Nephron (organoid): ENCODE data around the gene CSMD2.

ENCODE experiments used
- H3K27ac Mint-ChIP-seq, 3 experiments: 2 replicates each; pipeline ENCODE4 v1.8.0; 2020; ENCODE audit warnings: mixed read lengths in 3 of 3, mild to moderate bottlenecking in 2 of 3, moderate library complexity in 1 of 3
- H3K27me3 Mint-ChIP-seq: 2 replicates; pipeline ENCODE4 v1.8.0; 2021; ENCODE audit warnings: low read depth, mild to moderate bottlenecking, moderate library complexity, mixed read lengths
- H3K36me3 Mint-ChIP-seq: 2 replicates; pipeline ENCODE4 v1.8.0; 2020; ENCODE audit warnings: low read depth, mixed read lengths
- H3K4me1 Mint-ChIP-seq: 2 replicates; pipeline ENCODE4 v1.8.0; 2020; ENCODE audit warnings: mixed read lengths
- H3K4me3 Mint-ChIP-seq, 3 experiments: 2 replicates each; pipeline ENCODE4 v1.8.0; 2020; ENCODE audit warnings: mild to moderate bottlenecking in 3 of 3, mixed read lengths in 3 of 3, moderate library complexity in 2 of 3
- H3K9me3 Mint-ChIP-seq: 2 replicates; pipeline ENCODE4 v1.8.0; 2020; ENCODE audit warnings: mixed read lengths
- CTCF ChIP-seq, 3 experiments: fragments of 200-600 bp; sonication (generic); IDR thresholded peaks; one replicate each; pipeline ENCODE4 v1.5.0; 2021; ENCODE audit warnings: antibody characterized with exemption in 3 of 3; ENCODE audit not compliant: unreplicated experiment in 3 of 3

CSMD2 gene

GRCh38 chr1:33921281-33921680, 243.7 kb downstream of the CSMD2 start:
- H3K9me3 Mint-ChIP-seq: peaks cover 10% of the 10 kb centered on the region
- H3K27ac Mint-ChIP-seq: no peak overlapping the region
- H3K27me3 Mint-ChIP-seq: peaks cover 7% of the 10 kb centered on the region
- no peaks in the 10 kb centered on the region for H3K36me3 Mint-ChIP-seq
- no peaks in the 10 kb centered on the region for H3K4me1 Mint-ChIP-seq
- H3K4me3 Mint-ChIP-seq: no peak overlapping the region
- no peak for TF ChIP-seq CTCF (IDR thresholded peaks at IDR 0.05; ENCODE audit: unreplicated experiment in 3 of 3)

GRCh38 chr1:33918368-33918767, 246.7 kb downstream of the CSMD2 start:
- peaks cover 7% of the 10 kb centered on the region for H3K27me3 Mint-ChIP-seq
- no peak overlapping the region for H3K27ac Mint-ChIP-seq
- no peak overlapping the region for H3K4me3 Mint-ChIP-seq
- no peak for TF ChIP-seq CTCF (IDR thresholded peaks at IDR 0.05; ENCODE audit: unreplicated experiment in 3 of 3)
- no peaks in the 10 kb centered on the region for H3K4me1 Mint-ChIP-seq
- H3K9me3 Mint-ChIP-seq: no peaks in the 10 kb centered on the region
- H3K36me3 Mint-ChIP-seq: no peaks in the 10 kb centered on the region

- Mint-ChIP-seq H3K4me3 (no peak overlapping the region), H3K27ac (no peak overlapping the region), H3K36me3 (no peaks in the 10 kb centered on the region), H3K27me3 (peaks cover 6% of the 10 kb centered on the region), H3K9me3 (no peaks in the 10 kb centered on the region), H3K4me1 (no peaks in the 10 kb centered on the region)
- no peak for TF ChIP-seq CTCF (IDR thresholded peaks at IDR 0.05; ENCODE audit: unreplicated experiment in 3 of 3)
Observed at GRCh38 chr1:33916786-33917185, 248.2 kb downstream of the CSMD2 start.

GRCh38 chr1:33914531-33914930, 250.5 kb downstream of the CSMD2 start:
- no peaks in the 10 kb centered on the region for H3K9me3 Mint-ChIP-seq
- H3K27me3 Mint-ChIP-seq: peaks cover 5% of the 10 kb centered on the region
- no peaks in the 10 kb centered on the region for H3K36me3 Mint-ChIP-seq
- H3K27ac Mint-ChIP-seq: no peak overlapping the region
- no peak for TF ChIP-seq CTCF (IDR thresholded peaks at IDR 0.05; ENCODE audit: unreplicated experiment in 3 of 3)
- H3K4me3 Mint-ChIP-seq: no peak overlapping the region
- no peaks in the 10 kb centered on the region for H3K4me1 Mint-ChIP-seq

DNA sequence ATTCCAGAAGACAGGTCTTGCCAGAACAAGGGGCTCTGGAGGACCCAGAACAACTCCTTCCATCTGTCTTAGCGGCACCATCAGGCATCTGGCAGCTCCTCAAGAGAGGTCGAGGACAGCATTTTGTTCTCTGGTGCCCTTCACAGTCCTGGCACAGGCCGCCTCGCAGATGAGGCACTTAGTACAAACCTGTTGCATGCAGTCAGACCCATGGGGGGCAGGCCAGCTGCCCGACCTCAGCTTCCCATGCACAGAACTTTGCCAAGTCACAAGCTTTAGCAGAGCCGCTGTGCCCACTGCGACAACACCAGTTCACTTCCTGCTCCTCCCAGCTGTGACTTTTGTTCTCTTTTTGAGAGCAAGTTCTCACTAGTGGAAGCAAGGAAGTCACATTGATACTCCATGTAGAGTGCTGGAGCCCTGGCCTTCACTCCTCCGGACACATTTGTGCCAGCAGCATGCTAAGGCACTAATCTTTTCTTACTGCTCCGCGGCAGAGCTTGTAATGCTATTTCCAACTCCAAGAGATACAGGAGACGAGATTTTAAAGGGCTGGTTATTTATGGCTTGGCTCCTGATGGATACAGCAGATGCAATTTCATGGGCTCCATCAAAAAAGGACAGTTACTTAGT, 256.6 kb downstream of the CSMD2 start:
- H3K4me3 Mint-ChIP-seq: no peak overlapping the region
- H3K36me3 Mint-ChIP-seq: no peaks in the 10 kb centered on the region
- peaks cover 3% of the 10 kb centered on the region for H3K9me3 Mint-ChIP-seq
- no peak for TF ChIP-seq CTCF (IDR thresholded peaks at IDR 0.05; ENCODE audit: unreplicated experiment in 3 of 3)
- peaks cover 20% of the 10 kb centered on the region for H3K27me3 Mint-ChIP-seq
- no peaks in the 10 kb centered on the region for H3K4me1 Mint-ChIP-seq
- H3K27ac Mint-ChIP-seq: no peak overlapping the region

DNA sequence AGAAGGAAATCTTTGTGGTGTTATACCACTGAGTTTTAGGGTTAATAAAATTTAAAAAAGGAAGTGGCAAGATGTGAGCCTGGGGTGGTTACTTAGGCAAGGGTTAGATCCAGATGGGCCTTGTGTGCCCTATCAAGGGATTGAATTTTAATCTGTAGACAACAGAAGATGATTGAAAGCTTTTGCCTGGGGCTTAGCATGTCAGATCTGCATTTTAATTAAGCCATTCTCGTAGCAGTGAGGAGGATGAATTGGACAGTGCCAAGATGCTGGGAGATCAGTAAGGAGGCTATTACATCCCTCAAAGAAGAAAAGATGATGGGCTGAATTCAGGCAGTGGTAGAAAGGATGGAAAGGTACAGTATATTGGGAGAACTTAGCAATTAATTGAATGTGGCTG, 258.9 kb downstream of the CSMD2 start:
- peaks cover 25% of the 10 kb centered on the region for H3K27me3 Mint-ChIP-seq
- H3K9me3 Mint-ChIP-seq: peaks cover 3% of the 10 kb centered on the region
- H3K36me3 Mint-ChIP-seq: no peaks in the 10 kb centered on the region
- no peaks in the 10 kb centered on the region for H3K4me1 Mint-ChIP-seq
- no peak overlapping the region for H3K27ac Mint-ChIP-seq
- no peak overlapping the region for H3K4me3 Mint-ChIP-seq
- no peak for TF ChIP-seq CTCF (IDR thresholded peaks at IDR 0.05; ENCODE audit: unreplicated experiment in 3 of 3)
